Measurements from ENCODE around the gene DDR2.

Gene DDR2

DNA sequence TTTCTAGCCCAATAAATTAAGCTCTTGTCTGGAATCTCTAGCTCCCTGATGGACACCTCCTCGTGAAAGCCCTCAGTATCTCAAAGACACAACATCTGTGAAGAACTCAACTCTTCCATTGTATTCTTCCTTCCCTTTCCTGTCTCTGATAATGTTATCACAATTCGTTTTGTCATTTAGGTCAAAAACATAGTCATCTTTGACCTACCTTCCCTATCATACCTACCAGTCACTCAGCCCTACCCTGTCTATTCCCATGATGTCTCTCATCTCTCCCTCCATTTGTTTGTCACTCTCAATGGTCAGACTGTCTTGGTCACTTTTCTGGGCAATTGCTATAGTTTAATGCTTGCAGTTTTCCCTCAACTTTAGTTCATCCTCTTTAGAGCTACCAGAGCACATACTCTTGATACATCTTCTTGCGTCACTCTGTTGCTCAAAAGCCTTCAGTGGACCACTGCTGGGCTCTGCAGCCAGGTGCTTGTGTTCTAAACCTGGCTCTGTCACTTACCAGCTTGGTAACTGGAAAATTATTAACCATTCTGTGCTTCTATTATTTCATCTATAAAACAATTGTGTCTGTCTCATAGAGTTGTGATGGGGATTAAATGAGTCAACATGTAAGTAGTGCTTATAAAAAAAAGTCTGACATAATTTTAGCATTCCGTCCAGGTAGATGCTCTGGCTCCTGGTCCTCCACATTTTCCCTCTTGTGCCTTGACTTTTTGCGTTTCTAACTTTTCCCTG lies 39.6 kb downstream of the DDR2 start:
- DNase-seq (ENCODE audit: low spot score) = no peak
- FAIRE-seq = no peak

DNA sequence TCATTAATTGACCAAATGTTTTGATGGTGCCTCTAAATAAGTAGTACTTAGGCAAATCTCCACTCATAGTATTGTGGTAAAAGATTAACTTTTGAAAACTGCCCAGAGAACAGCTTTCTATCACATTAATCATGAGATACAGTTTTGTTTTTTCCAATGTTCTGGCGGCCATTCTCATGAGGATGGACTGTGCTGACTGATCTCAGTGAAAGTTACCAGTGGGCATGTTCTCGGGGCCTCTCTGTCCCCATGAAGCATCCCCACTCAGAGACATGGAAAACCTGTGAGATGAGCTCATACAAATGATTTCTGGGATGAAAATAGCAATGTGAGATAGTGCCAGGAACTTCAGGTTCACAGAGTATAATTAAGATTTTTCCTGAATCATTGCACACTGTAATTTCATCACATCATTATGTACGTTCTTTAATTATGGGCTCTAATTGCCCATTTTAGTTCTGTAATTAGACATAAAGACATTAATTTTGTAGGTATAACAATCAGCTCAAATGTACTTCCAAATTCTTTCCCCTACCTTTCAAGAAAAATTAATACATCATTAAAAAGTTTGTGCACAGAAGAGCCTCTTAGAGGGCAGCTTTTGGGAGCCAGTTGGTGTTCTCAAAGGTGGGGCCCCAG lies 40.5 kb downstream of the DDR2 start:
- no peak for DNase-seq (ENCODE audit: low spot score)
- no peak for FAIRE-seq

DNA sequence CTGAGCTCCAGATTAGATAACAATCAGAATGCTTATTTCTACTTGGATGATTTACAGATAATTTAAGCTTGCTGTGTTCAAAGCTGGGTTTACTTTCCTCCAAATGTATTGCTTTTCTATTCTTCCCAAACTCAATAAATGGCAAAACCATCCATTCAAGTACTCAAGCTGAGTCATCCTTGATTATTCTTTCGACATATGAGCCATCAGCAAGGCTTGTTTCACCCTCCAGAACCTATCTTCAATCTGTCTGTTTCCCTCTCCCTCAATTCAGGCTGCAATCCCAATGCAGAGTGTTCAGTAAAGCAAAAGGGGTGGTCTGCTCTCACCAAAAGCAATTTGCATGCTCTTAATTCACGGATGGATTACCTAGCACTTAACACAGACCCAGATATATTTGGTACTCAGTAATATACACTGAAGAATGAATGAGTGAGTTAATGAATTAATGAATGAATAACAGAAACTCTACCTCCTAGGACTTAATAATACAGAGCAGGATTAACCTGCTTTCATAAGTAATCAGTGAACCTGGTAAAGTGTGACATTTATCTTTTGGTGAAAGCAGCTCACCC lies 41.9 kb downstream of the DDR2 start:
- DNase-seq (ENCODE audit: low spot score) (no peak), FAIRE-seq (no peak)

DNA sequence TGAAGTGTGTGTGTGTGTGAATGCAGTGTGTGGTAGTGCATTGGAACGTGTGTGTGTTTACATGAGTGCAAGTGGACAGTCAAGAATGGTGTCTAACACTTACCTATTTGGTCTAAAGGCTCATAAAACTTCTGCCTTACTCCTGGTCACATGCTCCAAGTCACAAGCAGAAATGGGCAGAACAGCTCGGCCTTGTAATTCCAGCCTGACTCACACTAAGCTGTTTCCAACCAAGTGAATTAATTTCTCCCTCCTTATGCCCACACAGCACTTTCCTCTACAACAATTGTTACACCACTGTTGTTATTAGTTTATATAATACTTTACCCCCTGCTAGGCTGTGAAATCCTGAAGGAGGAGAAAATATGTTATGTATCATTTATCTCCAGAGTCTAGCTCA lies 43.8 kb downstream of the DDR2 start:
- FAIRE-seq (peak; percentile 49), DNase-seq (ENCODE audit: low spot score) (peak; percentile 19)

DNA sequence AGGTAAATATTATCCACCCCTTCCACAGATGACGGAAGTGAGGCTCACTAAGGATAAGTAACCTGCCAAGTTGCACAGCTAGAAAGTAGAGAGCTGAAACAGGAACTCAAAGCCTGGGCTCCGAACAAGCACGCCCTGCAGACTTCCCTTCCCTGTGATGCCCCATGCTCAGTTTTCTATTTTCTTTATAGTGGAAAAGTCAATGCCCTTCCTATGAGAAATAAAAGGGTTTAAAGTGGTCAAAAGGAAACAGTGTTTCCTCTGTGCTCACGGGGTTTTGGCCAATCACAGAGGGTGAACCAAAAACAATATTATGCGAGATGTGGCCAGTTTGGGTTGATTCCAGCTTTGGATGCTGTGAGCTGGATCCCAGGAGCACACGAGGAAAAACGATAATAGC lies 44.5 kb downstream of the DDR2 start:
- FAIRE-seq = no peak

DNA sequence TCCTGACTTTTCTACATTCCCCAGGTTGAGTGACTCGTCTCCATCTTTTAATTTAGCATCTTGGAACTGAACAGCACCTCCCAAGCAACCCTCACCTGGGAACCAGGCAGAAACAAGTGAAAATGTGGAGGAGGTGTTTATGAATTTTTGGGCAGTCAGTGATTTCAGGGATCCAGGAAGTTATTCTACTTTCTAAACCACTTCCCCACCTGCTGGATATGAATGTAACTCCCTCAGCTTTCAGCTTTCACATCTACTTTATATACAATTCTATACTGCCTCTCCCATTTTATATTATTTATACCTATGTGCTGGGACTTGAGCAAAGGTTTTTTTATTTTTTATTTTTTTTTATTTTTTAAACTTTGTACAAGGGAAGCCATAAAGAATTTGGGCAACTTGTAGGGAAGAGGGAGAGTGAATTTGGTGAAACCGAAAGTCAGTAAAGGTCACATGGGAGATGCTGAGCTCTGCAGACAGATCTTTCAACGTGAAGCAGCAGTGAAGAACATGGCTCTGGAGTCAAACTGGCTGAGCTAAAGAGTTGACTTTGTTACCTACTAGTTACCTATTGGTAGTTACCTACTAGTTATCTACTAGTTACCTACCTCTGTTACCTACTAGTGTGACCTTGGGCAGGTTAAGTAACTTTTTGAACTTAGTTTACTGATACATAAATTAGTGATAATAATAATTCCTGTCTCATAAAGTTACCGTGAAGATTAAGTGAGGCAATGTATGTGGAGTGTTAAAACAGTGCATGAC lies 45.5 kb downstream of the DDR2 start:
- FAIRE-seq (no peak), DNase-seq (ENCODE audit: low spot score) (no peak)

More for the DNA sequence above, 44.5 kb downstream of the DDR2 start:
- no peak for DNase-seq (ENCODE audit: low spot score)

DNA sequence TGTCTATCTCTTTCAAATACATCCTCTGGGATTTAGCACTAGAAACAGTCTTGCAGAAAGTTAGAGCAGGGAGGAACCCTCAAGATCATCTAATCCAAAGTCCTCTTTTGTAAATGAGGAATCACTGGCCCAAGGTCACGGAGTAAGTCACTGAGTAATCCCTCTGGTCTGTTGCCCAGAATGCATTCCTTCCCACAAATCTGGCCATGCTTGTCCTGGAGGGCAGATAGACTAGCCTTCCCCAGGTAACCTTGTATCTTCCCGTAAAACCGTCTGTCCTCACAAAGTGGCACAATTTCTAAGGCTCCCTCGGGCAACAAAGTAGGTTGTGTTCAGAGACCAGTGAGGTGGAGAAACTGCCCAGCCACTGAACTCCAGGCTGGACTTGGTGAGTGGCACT lies 46.2 kb downstream of the DDR2 start:
- DNase-seq (ENCODE audit: low spot score) = peak; percentile 58
- peak; percentile 94 for FAIRE-seq

DNA sequence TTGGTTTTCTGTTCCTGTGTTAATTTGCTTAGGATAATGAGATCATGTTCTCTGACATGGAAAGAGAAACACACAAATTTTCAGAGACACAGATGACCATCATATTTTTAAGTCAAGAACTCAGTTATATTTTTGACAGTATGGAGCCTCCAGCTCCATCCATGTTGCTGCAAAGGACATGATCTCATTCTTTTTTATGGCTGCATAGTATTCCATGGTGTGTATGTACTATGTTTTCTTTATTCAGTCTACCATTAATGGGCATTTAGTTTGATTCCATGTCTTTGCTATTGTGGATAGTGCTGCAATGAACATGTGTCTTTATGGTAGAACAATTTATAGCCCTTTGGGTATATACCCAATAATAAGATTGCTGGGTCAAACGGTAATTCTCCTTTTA lies 47.0 kb downstream of the DDR2 start:
- no peak for FAIRE-seq
- no peak for DNase-seq (ENCODE audit: low spot score)

DNA sequence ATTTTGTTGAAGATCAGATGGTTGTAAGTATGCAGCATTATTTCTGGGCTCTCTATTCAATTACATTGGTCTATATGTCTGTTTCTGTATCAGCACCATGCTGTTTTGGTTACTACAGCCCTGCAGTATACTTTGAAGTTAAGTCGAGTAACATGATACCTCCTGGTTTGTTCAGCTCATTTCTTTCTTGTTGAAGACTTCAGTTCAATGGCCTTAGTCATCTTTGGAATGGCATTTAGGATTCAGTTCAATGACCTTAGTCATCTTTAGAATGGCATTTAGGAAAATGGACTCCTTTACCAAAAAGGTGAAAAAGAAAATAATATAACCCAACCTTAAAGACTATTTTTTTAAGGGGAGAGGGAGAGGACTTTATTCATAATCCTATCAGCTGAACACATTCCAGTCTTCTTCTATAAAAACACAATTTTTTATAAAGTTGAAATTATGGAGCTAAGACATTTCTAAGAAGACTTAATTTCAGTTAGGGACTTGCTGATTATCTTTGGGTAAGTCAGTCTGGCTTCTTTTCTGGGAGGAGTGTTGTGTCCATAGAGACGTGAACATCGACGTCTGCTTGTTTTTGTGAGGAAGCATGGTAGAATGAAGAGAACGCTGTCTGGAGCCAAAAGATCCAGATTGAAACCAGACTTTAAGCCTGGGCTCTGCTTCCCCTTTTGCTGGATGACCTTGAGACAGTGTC lies 48.3 kb downstream of the DDR2 start:
- FAIRE-seq (peak; percentile 35), DNase-seq (ENCODE audit: low spot score) (peak; percentile 47)

DNA sequence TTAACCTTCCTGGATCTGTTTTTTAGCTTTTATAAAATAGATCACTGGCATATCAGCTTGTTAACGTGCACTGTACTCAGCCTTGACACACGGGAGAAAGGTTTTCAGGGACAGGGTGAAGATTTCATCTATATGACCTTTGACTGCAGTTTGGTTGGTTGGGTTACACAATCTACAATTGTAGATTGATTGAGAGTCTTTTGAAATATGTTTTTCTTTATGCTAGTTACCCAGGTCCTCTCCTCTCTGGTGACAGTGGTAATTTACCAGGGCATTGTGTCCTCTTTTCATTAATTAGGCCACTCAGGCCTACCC lies 48.8 kb downstream of the DDR2 start:
- no peak for DNase-seq (ENCODE audit: low spot score)
- FAIRE-seq = no peak

DNA sequence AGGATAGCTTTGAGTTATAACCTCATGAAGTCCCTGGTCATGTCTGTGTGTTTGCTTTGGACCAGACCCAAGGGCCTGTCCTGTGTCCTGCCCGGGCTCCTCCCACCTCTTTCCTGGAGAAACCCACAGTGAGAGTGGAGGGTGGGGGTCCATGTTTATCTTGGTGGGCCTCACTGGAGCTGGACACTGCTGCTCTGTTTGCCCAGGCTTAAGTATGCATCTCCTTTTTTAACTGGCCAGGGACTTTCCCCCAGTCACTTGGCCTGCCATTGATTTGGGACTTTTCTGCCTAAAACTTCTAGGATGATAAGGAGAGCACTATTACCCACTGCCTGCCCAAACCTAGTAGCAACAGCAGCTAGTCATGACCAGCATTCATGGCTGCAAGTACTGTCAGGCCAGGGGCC lies 49.8 kb downstream of the DDR2 start:
- FAIRE-seq (no peak), DNase-seq (ENCODE audit: low spot score) (no peak)

DNA sequence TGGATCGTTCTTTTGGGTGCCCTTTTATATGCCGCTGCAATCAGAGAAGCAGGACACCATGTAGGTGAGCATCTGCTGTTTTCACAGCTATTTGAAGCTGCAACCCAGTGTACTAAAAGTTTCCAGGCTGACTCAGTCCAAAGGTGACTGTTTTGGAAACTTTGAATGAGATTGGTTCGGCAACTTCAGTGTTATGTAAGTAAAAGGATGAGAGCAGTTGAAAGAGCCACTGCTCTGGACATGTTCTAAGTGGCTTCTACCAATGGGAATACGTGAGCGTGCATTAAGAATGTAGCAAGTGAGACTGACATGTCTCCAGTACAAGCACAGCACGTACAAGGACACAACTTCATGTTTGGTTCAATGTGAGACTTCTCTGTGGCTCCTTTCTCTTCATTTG lies 55.6 kb downstream of the DDR2 start:
- FAIRE-seq (no peak), DNase-seq (ENCODE audit: low spot score) (no peak)

DNA sequence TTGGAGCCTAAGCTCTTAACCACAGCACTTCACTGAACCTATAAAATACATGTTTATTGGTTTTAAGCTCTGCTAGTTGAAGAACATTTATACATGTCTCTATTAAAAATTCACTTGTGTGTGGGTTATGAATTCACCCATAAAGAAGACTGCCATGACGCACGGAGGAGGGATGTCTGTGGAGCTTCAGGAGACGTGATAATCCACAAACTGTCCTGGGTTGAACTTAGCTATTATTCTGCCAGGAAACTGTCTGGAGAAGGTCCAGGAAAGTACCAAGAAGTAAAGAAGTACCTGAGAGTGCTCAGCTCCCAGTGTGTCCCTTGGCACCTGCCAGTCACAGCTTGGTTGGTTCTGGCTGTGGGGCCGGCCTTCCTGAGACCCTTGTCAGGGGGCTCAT lies 56.3 kb downstream of the DDR2 start:
- FAIRE-seq = no peak
- no peak for DNase-seq (ENCODE audit: low spot score)

DNA sequence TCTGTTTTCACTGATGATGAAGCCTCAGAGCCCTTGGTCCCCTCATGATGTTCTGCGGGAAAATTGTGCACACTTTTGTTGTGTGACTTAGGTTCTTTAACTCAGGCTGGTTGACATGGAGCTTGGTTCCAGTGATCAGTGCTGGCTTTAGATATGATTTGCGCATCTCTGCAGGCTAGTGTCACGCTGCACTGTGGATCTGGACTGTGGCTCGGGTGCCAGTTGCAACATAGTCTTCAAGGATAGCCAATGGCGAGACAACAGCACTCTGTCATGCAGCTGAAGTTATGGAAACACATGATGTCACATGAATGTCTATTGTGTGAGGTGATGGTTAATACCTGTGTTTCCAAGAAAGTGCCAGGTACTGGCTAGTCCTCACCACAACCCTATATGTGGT lies 56.7 kb downstream of the DDR2 start:
- FAIRE-seq = no peak

DNA sequence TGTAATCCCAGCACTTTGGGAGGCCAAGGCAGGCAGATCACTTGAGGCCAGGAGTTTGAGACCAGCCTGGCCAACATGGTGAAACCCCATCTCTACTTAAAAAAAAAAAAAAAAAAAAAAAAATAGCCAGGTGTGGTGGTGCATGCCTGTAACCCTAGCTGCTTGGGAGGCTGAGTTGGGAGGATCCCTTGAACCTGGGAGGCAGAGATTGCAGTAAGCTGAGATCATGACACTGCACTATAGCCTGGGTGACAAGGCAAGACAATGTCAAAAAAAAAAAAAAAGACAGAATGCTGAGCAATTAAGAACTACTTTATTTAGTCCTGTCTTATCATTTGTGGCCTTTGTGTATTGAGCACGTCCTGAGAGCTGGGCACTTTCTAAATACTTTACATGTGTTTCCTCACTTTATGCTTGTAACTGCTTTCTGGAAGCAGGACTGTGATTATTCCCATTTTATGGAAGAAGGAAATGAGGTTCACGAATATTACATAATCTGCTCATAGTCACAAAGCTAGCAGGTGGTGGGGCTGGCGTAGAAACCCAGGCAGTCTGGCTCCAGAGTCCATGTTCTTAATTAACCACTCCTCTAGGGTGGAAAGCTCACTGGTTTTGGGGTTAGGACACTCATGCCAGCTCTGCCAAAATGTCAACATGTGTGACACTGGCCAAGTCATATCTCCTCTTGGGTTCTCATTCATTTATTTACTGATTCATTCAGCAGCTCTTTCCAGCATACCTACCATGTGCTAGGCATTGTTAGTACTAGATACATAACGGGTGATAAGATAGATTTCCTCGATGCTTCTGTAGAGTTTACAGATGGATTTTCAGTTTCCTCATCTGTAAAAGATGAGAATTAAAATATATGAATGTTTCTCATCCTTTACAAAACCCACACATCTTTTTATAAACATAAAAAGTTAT lies 57.7 kb downstream of the DDR2 start:
- DNase-seq (ENCODE audit: low spot score) = no peak
- no peak for FAIRE-seq

More for the DNA sequence above, 56.7 kb downstream of the DDR2 start:
- DNase-seq (ENCODE audit: low spot score) = no peak

DNA sequence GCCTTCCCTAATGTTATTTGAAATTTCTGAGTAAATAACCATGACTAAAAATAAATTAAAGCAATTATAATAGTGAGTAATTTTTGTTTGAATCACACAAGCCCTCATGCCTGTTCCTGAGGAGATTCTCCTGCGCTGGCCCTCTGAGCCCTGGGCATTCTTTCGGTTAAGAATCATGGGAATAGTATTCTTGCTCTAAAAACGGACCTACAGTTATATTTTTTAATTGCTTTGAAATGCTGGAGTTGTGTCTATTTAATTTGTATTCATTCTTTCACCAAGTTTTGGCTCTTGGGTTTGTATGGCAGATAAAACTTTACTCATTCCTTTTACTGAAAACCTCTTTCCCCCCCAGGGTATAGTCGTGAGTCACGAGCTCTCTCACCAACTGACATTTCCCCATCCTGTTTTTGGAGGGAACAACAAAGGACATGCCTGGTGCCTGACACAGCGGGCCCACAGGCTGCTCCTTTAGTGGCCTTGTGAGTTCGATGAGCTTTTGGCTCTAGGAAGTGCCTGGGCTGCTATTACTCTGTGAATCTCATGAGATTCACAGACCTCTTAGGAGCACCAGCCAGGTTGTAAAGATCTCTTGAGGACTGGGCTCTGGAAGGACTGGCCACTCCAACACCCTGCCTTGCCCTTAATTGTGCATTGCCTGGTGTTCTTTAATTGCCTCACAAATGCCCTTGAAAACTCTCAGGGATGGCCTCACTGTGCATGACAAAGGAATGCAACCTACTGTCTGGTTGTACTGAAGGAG lies 58.6 kb downstream of the DDR2 start:
- DNase-seq (ENCODE audit: low spot score) = peak; percentile 29

DNA sequence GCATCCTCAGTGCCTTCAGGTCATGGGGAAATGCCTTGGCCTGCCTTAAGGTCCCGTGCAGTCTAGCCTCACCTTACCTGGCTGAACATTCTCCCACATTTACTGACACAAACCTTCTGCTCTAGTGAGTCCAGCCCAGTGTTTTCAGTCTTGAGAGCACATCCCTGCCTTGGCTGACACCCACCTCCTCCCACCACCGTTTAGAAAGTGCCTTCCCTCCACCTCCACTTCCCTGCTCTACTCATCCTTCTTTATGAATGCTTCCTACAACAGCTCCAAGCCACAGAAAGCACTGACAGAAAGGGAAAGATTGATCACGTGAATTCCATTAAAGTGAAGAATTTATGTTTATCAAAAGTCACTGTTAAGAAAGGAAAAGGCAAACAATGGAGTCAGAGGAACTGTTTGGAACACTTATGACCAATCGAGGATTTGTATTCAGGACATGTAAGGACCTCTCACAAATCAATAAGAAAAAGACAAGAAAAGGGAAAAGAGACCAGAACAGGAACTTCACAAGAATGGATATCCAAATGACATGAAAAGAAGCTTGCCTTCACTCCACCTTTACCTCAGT lies 59.8 kb downstream of the DDR2 start:
- DNase-seq (ENCODE audit: low spot score) (no peak), FAIRE-seq (no peak)

More for the DNA sequence above, 58.6 kb downstream of the DDR2 start:
- FAIRE-seq = no peak

DNA sequence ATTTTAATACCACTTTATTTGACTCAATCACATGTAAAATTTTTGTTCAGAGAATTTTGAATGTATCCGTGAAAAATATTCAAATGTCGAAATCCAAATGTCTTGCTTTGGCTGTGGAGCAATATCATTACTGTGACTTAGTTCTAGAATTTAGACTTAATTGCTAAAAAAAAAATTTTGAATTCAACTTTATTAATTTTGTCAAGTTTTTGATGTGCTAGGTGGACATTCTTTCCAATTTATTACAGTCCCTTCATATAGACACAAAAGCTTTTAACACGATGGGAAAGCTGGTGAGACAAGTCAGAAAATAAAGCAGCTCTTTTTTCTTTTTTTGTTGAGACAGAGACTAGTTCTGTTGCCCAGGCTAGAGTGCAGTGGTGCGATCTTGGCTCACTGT lies 62.6 kb downstream of the DDR2 start:
- DNase-seq (ENCODE audit: low spot score) (no peak), FAIRE-seq (no peak)

DNA sequence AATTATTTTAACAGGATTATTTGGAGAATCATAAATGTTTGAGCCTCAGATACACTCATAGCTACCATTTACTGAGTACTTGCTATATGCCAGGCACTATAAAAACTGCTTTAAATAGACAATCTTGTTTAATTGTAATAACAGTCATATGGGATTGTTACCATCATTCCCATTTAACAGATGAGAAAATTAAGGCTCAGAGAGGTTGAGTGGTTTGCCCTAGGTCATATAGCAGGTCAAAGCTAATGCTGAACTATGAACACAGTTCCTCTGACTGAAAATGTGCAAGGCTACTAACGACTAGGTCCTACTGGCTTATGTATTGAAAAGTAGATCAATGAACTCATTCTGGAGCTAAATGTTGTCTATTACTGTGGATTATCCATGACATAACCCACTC lies 63.4 kb downstream of the DDR2 start:
- FAIRE-seq = no peak
- DNase-seq (ENCODE audit: low spot score) = no peak
